NCI-H446 treated with DMSO at 0.1 percent for 48 hours (cell line): ENCODE results near the gene ITGB7.
"Not testable (repeated sequence)": the region's sequence is repeated elsewhere in the genome, so short reads cannot be mapped to it uniquely, and the experiment has no call there.

Source experiments
- DNase-seq: peaks from one replicate; lab custom pipeline; 2025; lab: John Stamatoyannopoulos, UW

The ITGB7 gene

DNA sequence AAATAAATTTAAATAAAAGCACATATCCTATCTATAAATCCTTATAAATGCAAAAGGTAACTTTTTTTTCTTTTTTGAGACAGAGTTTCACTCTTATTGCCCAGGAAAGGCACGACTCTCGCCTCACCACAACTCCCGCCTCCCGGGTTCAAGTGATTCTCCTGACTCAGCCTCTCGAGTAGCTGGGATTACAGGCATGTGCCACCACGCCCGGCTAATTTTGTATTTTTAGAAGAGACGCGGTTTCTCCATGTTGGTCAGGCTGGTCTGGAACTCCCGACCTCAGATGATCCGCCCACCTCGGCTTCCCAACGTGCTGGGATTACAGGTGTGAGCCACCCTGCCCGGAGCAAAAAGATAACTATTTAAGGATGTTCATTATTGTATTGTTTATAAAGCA lies 28.2 kb downstream of the ITGB7 start:
- DNase-seq, result not testable (repeated sequence)

DNA sequence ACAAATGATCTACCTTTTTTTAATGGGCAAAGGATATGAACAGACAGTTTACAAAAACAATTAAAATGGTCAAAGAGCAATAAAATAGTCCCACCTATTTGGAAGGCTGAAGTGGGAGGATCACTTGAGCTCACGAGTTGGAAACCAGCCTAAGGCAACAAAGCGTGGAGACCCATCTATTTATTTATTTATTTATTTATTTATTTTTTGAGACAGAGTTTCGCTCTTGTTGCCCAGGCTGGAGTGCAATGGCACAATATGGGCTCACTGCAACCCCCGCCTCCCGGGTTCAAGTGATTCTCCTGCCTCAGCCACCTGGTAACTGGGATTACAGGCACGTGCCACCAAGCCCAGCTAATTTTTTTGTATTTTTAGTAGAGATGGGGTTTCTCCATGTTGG lies 29.6 kb downstream of the ITGB7 start:
- DNase-seq, result not testable (repeated sequence)

DNA sequence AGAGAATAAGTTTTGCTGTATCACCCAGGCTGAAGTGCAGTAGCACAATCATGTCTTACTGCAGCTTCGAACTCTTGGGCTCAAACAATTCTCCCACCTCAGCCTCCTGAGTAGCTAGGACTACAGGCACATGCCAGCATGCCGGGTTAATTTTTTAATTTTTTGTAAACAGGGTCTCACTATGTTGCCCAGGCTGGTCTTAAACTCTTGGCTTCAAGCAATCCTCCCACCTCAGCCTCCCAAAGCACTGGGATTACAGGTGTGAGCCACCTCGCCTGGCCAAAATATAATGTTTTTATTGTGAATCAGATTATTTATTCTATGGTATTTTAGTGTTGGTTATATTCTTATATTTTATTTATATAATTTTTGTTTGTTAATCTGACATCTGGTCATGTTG lies 30.3 kb downstream of the ITGB7 start:
- DNase-seq, result no peak

DNA sequence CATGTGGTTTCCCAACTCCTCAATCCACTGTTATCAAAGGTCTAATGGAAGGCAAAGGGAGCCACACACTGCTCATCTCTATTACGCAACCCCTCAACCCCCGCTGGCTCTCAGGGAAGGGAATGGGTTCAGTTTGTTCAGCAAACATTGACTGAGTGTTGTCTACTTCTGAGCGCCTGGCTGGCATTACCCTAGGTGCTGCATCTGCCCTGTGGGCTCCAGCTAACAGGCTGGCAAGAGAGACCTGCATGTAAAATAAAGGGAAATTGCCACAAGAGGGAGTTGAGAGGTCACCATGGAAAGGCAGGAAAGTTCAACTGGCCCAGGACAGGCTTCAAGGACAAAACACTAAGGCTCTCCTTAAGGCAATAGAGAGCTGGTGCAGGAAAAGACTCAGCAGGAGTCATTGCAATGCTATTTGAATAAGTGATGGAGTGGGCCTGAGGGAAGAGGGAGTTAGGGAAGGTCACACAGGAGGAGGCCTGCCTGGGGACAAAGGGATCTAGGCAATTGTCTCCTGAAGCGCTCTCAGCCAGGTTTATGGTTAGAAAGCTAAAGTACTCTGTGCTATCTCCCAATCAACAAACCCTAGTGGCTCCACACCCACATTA lies 32.1 kb downstream of the ITGB7 start:
- DNase-seq, result no peak

DNA sequence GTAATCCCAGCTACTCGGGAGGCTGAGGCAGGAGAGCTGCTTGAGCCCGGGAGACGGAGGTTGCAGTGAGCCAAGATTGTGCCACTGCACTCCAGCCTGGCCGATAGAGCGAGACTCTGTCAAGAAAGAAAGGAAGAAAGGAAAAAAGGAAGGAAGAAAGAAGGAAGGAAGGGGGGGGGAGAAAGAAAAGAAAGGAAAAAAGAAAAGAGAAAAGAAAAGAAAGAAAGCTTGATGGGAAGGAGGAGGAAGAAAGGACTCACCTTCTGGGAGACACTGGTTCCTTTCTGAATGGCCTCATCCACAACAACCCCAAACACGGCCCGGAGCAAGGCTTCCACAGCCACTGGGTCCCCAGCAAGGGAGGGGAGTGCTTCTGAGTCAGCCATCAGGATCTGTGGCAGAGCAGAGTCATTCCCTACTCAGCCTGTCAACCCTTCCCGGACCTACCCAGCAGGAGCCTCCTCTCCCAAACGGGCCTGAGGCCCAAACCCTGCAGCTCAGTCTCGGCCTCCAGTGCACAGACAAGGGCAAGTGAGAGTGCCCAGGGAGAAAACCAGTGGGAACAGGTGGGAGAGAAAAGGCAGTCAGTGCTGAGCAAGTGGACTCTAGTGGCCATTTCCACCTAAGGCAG lies 33.9 kb downstream of the ITGB7 start:
- DNase-seq, result no peak

DNA sequence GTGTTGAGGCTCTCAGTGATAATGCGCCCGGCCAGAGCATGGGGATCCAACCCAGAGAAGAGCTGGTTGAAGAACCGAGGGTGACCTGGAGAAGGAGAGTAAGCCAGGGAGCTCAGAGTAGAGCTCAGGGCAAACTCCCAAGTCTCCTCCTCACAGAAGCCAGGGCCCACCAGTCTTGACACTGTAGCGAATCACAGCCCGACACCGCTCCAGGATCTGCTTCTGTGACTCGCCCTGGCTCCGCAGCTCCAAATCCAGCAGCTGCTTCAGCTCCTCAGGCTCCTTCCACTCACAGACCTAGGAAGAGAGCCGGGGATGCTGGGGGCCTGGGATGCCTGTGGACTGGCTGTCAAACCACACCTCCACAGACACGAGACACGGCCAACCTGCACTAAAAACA lies 34.7 kb downstream of the ITGB7 start:
- no peak for DNase-seq

DNA sequence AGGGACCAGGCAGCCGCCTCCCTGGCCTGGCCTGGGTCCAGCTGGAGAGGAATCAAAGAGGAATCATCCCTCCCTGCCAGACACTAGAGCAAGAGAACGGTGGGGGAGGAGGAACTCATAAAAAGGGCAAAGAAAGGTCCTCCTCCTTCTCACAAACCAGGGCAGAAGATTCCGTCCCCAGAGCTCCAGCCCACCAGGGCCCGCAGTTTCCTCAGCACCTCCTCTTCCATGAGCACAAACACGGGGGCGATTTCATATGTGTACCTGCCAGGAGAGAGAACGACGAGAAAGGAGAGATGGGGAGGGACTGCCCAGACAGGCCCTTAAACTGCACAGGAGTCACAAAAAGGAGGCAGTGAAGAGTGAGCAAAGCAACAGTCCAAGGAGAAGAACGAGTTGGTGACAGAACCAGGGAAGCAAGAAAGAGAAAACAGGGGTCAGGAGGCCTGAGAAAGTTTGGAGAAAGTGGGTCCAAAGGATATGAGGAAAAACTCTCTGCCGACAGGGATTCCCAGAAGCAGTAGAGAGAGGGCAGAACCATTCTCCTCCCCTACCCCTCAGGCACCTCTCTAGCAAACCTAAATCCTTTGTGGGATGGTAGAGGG lies 35.2 kb downstream of the ITGB7 start:
- DNase-seq, result no peak

DNA sequence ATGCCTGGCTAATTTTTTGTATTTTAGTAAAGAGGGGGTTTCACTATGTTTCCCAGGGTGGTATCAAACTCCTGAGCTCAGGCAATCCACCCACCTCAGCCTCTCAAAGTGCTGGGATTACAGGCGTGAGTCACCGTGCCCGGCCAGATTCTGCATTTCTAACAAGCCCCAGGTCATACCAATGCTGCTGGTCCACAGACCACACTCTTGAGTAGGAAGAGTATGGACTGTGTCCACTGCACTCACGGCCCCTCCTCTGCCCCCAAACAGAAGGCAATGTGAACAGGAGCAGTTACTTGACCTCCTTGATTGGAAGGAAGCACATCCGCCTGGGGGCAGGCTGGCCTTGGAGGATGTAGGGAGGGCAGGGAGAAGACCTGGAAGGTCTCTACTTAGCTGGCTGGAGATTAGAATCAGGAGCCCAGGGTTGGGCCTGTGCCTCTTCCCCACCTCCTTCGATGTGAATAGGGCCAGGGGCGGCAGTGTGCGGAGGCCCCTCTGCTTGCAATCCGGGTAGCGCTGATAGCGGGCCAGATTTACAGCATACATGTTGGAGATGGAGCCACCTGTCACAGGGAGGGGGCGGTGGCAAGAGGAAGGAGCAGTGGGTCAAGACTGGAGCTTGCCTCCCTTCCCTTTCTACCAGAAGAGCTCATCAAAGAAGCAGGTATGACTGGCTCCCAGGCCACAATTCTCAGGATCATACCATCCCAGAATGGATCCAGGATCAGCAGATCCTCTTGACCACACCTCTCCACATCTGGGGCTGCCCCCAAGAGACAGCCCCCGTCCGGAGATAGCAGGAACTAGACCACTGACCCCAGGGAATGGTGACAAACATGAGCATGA lies 36.0 kb downstream of the ITGB7 start:
- no peak for DNase-seq

DNA sequence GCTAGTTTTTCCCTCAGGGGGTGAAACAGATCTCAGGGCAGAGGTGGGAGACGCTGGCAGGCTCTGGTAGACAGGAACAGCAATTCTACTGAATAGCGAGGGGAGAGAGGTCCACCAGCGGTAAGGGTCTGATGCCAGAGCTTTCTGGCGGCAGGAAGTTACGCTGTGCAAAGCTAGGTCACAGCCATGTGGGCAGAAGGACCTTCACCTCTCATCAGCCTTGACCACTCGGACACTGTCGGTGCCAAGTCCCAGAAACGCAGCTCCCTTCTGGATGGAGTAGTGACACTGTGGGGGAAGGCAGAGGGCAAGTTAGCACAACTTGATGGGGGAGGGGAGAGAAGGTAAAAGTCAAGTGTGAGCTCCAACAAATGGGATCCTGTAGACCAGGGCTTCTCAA lies 36.8 kb downstream of the ITGB7 start:
- DNase-seq, result no peak

DNA sequence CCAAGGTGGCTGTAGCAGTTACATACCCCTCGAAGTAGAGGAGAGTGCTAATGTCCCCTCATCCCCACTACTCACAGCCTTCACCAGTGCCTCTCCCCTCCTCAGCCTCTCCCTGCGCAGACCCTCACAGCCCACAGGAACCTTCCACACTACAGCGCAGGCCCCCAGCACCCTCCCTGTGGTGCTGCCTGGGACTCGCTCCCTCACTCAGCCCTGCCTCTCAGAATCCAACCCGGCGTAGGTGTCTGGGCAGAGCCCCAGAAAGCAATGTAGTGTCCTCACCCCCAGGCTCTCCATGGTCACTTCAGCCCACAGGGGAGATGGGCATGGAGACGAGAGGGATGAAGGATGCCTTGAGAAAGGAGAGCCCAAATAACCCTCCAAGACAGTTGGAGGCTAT lies 37.4 kb downstream of the ITGB7 start:
- DNase-seq, result no peak

DNA sequence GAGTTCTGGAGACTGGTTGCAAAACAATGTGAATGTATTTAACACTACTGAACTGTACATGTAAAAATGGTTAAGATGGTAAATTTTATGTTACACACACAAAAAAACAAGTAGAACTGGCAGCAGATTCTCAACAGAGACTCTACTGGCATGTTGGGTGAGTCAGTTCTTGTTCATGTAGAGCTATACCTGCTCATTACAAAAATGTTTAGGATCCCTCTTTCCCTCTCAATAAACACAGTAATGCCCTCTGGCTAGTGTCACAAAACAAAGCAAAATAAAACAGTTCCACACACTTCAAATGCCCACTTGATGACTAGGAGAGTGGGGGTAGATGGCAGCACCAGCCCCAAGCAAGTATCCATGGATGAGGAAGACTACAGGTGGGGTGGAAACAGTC lies 40.2 kb downstream of the ITGB7 start:
- no peak for DNase-seq

DNA sequence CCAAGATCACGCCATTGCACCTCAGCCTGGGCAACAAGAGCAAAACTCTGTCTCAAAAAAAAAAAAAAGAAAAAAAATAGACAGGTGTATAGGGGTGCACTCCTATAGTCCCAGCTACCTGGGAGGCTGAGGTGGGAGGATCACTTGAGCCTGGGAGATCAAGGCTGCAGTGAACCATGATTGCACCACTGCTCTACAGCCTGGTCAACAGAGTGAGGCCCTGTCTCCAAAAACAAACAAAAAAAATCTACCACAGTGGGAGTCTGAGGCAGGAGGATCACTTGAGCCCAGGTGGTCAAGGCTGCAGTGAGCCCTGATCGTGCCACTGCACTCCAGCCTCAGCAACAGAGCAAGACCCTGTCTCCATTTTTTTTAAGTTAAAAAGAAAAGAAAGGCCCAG lies 44.0 kb downstream of the ITGB7 start:
- not testable (repeated sequence) for DNase-seq

DNA sequence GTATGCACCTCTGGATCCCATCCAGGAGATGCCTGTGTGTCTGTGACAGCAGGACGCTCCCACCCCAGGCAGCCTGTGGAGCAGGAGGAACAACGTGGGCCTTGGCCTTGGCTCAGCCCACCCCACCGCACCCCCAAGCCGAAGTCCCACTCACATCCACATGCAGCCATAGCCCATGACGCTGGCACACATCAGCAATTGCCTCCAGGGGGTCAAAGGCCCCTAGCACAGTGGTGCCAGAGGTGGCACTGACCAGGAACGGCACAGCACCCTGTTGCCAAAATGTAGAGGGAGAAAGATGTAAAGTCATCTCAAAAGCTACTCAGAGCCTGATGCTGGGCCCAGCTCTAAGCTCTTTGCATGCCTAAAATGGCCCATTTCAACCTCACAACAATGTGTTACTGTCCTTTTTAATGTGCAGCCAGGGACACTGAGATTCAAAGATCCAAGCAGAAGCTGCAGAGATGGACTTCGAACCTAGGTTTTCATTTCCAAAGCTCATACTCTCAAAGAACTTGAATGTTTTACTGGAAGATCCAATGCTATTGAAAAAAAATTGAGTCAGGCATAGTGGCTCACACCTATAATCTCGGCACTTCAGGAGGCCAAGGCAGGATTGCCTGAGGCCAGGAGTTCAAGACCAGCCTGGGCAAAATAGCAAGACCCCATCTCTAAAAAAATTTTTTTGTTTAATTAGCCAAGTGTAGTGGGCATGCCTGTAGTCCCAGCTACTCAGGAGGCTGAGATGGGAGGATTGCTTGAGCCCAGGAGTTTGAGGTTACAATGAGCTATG lies 45.7 kb downstream of the ITGB7 start:
- DNase-seq, result no peak

DNA sequence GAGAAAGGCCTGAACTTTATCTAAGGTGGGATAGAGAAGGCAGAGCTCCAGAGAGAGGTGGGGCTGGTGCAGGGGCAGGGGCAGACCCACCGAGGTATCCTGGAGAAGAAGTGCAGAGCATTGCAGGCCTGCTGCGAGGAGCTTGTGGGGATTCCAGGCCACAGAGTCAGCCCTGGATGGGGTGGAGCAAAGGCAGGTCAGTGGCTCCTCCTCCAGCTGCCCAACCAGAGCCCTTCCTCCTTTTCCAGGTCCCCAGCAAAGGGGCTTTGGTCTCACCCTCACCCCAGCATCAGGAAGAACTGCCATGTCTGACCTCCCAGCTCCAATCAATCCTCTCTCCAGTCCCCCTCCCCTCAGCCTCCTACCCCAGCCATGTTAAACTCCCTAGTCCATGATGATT lies 46.4 kb downstream of the ITGB7 start:
- DNase-seq, result no peak

DNA sequence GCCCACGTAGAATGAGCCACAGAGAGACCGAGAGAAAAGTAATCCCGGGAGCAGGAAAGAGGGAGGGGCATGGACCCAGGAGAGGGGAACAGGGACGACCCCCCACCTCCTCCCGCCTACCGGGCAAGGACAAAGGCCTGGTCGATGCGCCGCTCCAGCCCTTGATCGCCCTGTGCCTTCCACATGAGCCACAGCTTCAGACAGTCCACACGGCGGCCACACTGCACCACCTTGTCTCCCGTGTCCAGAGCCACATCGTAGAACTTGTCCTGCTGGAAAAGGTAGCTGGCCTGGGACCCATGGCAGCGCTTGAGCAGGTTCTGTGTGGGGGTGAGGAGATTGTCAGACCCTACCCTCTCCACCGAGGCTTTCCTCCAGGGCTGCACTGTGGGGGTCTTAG lies 47.1 kb downstream of the ITGB7 start:
- DNase-seq, result no peak

DNA sequence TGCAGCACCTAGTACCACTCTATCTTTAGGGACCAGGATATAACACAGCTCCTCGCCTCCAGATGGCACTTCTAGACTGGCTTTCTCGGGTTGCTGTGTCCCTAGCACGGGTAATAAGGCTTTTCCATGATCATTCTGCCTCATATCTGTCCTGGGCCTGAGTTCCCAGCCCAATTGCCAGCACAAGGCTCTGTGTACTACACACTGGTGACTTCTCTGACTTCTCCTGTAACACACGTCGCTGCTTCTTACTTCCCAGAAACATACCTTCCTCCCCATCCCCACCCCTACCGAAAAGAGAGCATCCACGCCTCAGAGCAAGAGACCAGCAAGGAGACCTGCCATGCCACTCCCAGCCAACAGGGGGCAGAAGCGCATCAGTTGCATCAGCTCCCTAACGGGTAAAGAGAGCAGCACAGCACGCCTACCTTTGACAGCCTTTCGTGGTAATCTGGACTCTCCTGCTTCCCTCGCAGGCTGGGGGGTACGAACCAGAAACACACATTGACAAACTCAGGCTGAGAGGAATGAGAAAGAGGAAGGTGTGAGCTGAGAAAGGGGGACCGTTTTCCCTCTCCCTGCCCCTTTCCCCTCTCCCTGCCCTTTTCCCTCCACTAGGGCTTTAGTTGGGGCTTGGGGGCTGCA lies 47.7 kb downstream of the ITGB7 start:
- peak; percentile 23 for DNase-seq

DNA sequence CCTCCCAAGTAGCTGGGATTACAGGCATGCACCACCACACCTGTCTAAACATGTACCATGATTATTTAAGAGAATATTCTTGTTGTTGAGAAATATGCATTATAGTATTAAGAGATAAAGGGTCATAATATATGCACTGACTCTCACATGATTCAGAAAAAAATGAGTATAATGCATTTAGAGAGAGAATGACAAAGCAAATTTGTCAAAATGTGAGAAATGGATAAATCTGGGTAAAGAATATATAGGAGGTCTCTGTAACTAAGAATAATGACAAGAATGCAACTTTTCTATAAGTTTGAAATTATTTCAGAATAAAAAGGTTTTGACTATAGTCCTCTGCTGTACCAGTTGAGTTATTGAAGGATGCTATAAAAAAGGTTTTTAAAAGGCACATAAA lies 54.7 kb downstream of the ITGB7 start:
- DNase-seq, result no peak

DNA sequence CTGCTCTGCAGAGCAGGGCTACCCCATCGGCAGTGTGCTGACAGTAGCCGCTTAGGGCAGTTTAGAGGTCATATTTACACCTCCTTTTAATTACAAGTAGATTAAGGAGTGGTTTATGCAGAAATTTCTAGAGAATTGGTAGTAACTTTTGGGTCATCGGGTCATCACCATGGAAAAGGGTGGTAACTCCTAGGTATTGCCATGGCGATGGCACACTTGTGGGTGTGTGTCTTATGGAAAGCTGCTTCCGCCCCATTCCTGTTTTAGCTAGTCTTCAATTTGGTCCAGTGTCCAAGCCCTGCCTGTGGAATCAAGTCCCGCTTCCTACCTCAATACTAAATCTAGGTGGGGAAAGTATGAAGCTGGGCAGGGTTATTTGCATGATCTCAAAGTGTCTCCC lies 56.0 kb downstream of the ITGB7 start:
- no peak for DNase-seq

DNA sequence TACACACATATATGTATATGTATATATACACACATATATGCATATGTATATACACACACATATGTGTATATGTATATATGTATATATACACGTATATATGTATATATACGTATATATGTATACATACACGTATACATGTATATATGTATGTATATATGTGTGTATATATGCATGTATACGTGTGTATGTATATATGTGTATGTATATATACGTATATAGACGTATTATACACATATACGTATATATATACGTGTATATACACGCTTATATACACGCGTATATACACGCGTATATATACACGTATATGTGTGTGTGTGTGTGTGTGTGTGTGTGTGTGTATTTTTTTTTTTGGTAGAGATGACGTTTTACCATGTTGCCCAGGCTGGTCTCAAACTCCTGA lies 59.4 kb downstream of the ITGB7 start:
- no peak for DNase-seq

DNA sequence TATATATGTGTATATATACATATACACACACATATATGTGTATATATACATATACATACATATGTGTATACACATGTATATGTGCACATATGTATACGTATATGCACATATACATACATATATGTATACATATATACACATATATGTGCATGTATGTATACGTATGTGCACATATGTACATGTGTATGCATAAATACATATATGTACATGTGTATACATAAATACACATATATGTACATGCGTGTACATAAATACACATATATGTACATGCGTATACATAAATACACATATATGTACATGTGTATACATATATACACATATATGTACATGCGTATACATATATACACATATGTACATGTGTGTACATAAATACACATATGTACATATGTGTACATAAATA lies 59.9 kb downstream of the ITGB7 start:
- no peak for DNase-seq

DNA sequence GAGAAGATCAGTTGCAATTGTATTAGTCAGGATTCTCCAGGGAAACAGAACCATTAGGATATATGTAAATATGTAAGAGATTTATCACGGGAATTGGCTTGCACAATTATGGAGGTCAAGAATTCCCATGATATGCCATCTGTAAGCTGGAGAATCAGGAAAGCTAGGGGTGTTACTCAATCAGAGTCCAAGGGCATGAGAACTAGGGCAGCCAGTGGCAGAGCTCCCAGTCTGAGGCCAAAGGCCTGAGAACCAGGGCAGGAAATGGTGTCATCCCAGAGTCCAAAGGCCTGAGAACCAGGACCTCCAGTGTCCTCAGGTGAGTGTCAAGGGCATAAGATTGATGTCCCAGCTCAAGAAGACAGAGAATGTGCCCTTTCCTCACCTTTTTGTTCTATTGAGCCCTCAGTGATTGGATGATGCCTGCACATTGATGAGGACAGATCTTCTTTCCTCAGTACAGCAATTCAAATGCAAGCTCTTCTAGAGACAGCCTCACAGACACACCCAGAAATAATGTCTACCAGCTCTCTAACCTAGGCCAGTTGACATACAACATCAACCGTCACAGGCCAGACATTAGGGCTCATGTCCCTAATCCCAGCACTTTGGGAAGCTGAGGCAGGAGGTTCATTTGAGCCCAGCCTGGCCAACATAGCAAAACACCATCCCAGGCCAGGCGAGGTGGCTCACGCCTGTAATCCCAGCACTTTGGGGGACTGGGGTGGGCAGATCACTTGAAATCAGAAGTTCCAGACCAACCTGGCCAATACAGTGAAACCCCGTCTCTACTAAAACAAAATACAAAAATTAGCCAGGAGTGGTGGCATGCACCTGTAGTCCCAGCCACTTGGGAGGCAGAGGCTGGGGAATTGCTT lies 61.4 kb downstream of the ITGB7 start:
- no peak for DNase-seq
